Calu3 (cell line): ENCODE results near the gene OXSM. TPM values are rescaled to one million over a fixed set of nuclear protein-coding genes. Genes with fewer than 3 reads are reported as not detected.

Experiments
- BruUV-seq: library from RNA; stranded (reverse); fragments of 400-500 nt; replicated peaks from 2 replicates; lab custom pipeline; 2021; lab: Mats Ljungman, UMichigan
- CTCF ChIA-PET: fragments of 300-600 bp; sonication (Branson Sonifier 250); formaldehyde crosslinking; loops from one replicate; lab custom pipeline; 2022; ENCODE audit warnings: antibody characterized with exemption; lab: Charles Lee
- DNase-seq: peaks from one replicate; pipeline ENCODE4 v3.0.0; 2022
- H3K27ac Mint-ChIP-seq: one replicate; pipeline ENCODE4 v1.8.0; 2022; ENCODE audit warnings: mixed read lengths; ENCODE audit not compliant: unreplicated experiment
- H3K27me3 Mint-ChIP-seq: one replicate; pipeline ENCODE4 v1.8.0; 2022; ENCODE audit warnings: mixed read lengths; ENCODE audit not compliant: unreplicated experiment
- H3K36me3 Mint-ChIP-seq: one replicate; pipeline ENCODE4 v1.8.0; 2022; ENCODE audit warnings: mild to moderate bottlenecking, moderate library complexity, mixed read lengths; ENCODE audit not compliant: insufficient read depth, unreplicated experiment
- H3K4me1 Mint-ChIP-seq: one replicate; pipeline ENCODE4 v1.8.0; 2022; ENCODE audit warnings: mild to moderate bottlenecking, low read depth, mixed read lengths; ENCODE audit not compliant: unreplicated experiment
- H3K4me3 Mint-ChIP-seq: one replicate; pipeline ENCODE4 v1.8.0; 2022; ENCODE audit warnings: mild to moderate bottlenecking, low read depth, moderate library complexity, mixed read lengths; ENCODE audit not compliant: unreplicated experiment
- H3K9me3 Mint-ChIP-seq: one replicate; pipeline ENCODE4 v1.8.0; 2022; ENCODE audit warnings: low read depth, mixed read lengths; ENCODE audit not compliant: unreplicated experiment
- intact Hi-C: fragments of 100-400 bp; cut with micrococcal nuclease; formaldehyde crosslinking; loops from one replicate; pipeline ENCODE4 v1.10.0; 2022; ENCODE audit not compliant: unreplicated experiment
- total RNA-seq: library from RNA; stranded (reverse); gene quantifications from 2 replicates; pipeline ENCODE4 v1.2.3, GENCODE V29; 2022
- TF ChIP-seq, protein P1 (sequence below): fragments of 200-600 bp; IDR thresholded peaks from one replicate; pipeline ENCODE4 v1.8.0; 2022; ENCODE audit warnings: antibody characterized with exemption; ENCODE audit not compliant: unreplicated experiment

Gene OXSM
- total RNA-seq, 1 experiment from 2014 or later = 13.6 TPM

- CTCF ChIA-PET = no interaction called here
- intact Hi-C loops = no loop called here
- H3K4me3 Mint-ChIP-seq = no peak overlapping the region
- TF ChIP-seq, protein P1, sequence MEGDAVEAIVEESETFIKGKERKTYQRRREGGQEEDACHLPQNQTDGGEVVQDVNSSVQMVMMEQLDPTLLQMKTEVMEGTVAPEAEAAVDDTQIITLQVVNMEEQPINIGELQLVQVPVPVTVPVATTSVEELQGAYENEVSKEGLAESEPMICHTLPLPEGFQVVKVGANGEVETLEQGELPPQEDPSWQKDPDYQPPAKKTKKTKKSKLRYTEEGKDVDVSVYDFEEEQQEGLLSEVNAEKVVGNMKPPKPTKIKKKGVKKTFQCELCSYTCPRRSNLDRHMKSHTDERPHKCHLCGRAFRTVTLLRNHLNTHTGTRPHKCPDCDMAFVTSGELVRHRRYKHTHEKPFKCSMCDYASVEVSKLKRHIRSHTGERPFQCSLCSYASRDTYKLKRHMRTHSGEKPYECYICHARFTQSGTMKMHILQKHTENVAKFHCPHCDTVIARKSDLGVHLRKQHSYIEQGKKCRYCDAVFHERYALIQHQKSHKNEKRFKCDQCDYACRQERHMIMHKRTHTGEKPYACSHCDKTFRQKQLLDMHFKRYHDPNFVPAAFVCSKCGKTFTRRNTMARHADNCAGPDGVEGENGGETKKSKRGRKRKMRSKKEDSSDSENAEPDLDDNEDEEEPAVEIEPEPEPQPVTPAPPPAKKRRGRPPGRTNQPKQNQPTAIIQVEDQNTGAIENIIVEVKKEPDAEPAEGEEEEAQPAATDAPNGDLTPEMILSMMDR = no peak
- no peak overlapping the region for H3K27ac Mint-ChIP-seq
- no peaks in the 10 kb centered on the region for H3K27me3 Mint-ChIP-seq
- H3K9me3 Mint-ChIP-seq = peaks cover 2% of the 10 kb centered on the region
- BruUV-seq = no TSS peak
- no peak for DNase-seq
- peaks cover 8% of the 10 kb centered on the region for H3K4me1 Mint-ChIP-seq
- H3K36me3 Mint-ChIP-seq = no peaks in the 10 kb centered on the region
Measured at GRCh38 chr3:25821746-25822573, 32.1 kb downstream of the OXSM start.

- TF ChIP-seq, protein P1 = no peak
- H3K27ac Mint-ChIP-seq = no peak overlapping the region
- no peak for DNase-seq
- no peaks in the 10 kb centered on the region for H3K27me3 Mint-ChIP-seq
- no peak overlapping the region for H3K4me3 Mint-ChIP-seq
- intact Hi-C loops = no loop called here
- peaks cover 2% of the 10 kb centered on the region for H3K9me3 Mint-ChIP-seq
- peaks cover 8% of the 10 kb centered on the region for H3K4me1 Mint-ChIP-seq
- CTCF ChIA-PET = no interaction called here
- no TSS peak for BruUV-seq
- H3K36me3 Mint-ChIP-seq = no peaks in the 10 kb centered on the region
Measured at GRCh38 chr3:25823314-25823713, 33.4 kb downstream of the OXSM start.

- CTCF ChIA-PET = no interaction called here
- TF ChIP-seq, protein P1 = no peak
- no peaks in the 10 kb centered on the region for H3K27me3 Mint-ChIP-seq
- no peak overlapping the region for H3K4me3 Mint-ChIP-seq
- BruUV-seq = no TSS peak
- no peak overlapping the region for H3K27ac Mint-ChIP-seq
- H3K9me3 Mint-ChIP-seq = peaks cover 2% of the 10 kb centered on the region
- no peaks in the 10 kb centered on the region for H3K36me3 Mint-ChIP-seq
- no peaks in the 10 kb centered on the region for H3K4me1 Mint-ChIP-seq
- no peak for DNase-seq
- intact Hi-C loops = no loop called here
Measured at GRCh38 chr3:25826510-25826909, 36.6 kb downstream of the OXSM start.

DNA sequence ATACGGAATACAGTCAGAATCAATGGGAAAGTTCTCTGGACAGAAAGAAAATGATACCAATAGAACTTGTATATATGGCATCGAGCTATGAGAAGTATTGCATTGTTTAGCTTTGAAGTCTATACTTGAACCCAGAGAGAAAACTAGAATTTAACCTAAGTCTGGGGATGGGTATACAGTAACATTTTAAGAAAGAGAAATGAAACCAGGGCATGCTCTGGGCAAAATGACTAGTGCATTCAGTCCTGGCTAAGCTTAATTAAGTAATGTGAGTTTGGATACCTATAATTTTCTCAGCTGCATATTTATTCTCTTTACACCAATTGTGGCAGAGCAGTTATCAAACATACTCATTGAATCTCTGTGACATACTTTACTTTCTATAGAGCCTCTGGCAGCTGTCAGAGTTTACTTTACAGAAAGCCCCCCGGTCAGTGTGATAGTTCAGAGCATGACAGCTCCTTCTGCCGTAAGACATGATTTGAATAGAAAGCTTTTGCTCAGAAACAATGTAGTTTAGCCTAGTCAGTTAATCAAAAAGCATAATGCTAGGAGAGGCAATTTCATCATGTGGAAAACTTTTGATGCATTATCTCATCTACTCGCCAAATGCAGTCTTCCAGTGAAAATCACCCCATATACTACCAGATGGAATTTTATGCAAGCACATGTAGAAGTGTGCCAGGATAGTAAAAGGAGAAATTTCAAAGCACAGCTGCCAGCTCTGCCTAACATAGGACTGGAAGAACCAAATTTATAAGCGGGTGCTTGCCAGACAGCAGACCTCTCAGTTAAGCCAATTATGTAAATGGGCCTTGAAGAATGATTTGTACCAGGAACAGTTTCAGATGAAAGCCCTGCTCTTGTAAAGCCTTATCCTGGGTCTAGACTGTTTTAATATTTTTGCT, 40.7 kb downstream of the OXSM start:
- H3K4me3 Mint-ChIP-seq = no peak overlapping the region
- no peak overlapping the region for H3K27ac Mint-ChIP-seq
- no peaks in the 10 kb centered on the region for H3K4me1 Mint-ChIP-seq
- BruUV-seq = no TSS peak
- DNase-seq = no peak
- no peaks in the 10 kb centered on the region for H3K36me3 Mint-ChIP-seq
- TF ChIP-seq, protein P1 = no peak
- H3K9me3 Mint-ChIP-seq = peaks cover 2% of the 10 kb centered on the region
- CTCF ChIA-PET = interaction anchor here (0.6 to 1.5 kb wide), 2 partner anchors 183 to 697 kb away, joined by 5 to 8 read pairs; no protein-coding TSS in a partner anchor
- H3K27me3 Mint-ChIP-seq = no peaks in the 10 kb centered on the region
- intact Hi-C loops = loop anchor here (5.0 kb wide), 1 partner anchor 183 kb away; no protein-coding TSS in a partner anchor
